BE2C (cell line): ENCODE results near the gene BAIAP2L1.

ENCODE experiments used
- DNase-seq: peaks from one replicate; pipeline ENCODE4 v3.0.0-alpha.2; 2020
- H3K27me3 ChIP-seq: fragments of 250-450 bp; sonication (Bioruptor Pico); 2 replicates; pipeline ENCODE4 v1.5.1; 2020; ENCODE audit warnings: mild to moderate bottlenecking
- H3K36me3 ChIP-seq: fragments of 250-450 bp; sonication (Bioruptor Pico); 2 replicates; pipeline ENCODE4 v1.5.1; 2020; ENCODE audit warnings: mild to moderate bottlenecking
- H3K4me1 ChIP-seq: fragments of 250-450 bp; sonication (Bioruptor Pico); 2 replicates; pipeline ENCODE4 v1.5.1; 2020
- H3K4me3 ChIP-seq: 2 replicates; pipeline ENCODE4 v1.5.1; 2011; ENCODE audit warnings: low read depth, low read length
- H3K9me3 ChIP-seq: fragments of 250-450 bp; sonication (Bioruptor Pico); 2 replicates; pipeline ENCODE4 v1.5.1; 2020
- TF ChIP-seq, protein P1 (sequence below): IDR thresholded peaks from 2 replicates; pipeline ENCODE4 v1.5.1; 2012; ENCODE audit warnings: mild to moderate bottlenecking, low read depth, low read length

The BAIAP2L1 gene

DNA sequence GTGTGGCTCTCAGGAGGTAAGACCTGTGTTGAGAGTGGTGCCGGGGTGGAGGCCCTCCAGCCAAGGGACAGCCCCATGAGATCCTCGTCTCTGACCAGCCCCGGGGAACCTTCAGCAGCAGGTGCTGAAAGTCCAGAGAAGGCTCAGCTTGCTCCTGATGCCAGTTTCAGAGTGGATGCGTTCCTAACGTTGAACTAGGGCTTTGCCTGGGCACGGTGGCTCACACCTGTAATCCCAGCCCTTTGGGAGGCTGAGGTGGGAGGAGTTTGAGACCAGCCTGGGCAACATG, 45.7 kb downstream of the BAIAP2L1 start:
- Histone ChIP-seq H3K36me3 (no peaks in the 10 kb centered on the region), H3K4me3 (no peak overlapping the region), H3K4me1 (no peaks in the 10 kb centered on the region), H3K27me3 (no peaks in the 10 kb centered on the region), H3K9me3 (no peaks in the 10 kb centered on the region)
- TF ChIP-seq, protein P1, sequence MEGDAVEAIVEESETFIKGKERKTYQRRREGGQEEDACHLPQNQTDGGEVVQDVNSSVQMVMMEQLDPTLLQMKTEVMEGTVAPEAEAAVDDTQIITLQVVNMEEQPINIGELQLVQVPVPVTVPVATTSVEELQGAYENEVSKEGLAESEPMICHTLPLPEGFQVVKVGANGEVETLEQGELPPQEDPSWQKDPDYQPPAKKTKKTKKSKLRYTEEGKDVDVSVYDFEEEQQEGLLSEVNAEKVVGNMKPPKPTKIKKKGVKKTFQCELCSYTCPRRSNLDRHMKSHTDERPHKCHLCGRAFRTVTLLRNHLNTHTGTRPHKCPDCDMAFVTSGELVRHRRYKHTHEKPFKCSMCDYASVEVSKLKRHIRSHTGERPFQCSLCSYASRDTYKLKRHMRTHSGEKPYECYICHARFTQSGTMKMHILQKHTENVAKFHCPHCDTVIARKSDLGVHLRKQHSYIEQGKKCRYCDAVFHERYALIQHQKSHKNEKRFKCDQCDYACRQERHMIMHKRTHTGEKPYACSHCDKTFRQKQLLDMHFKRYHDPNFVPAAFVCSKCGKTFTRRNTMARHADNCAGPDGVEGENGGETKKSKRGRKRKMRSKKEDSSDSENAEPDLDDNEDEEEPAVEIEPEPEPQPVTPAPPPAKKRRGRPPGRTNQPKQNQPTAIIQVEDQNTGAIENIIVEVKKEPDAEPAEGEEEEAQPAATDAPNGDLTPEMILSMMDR, result no peak
- DNase-seq, result no peak

DNA sequence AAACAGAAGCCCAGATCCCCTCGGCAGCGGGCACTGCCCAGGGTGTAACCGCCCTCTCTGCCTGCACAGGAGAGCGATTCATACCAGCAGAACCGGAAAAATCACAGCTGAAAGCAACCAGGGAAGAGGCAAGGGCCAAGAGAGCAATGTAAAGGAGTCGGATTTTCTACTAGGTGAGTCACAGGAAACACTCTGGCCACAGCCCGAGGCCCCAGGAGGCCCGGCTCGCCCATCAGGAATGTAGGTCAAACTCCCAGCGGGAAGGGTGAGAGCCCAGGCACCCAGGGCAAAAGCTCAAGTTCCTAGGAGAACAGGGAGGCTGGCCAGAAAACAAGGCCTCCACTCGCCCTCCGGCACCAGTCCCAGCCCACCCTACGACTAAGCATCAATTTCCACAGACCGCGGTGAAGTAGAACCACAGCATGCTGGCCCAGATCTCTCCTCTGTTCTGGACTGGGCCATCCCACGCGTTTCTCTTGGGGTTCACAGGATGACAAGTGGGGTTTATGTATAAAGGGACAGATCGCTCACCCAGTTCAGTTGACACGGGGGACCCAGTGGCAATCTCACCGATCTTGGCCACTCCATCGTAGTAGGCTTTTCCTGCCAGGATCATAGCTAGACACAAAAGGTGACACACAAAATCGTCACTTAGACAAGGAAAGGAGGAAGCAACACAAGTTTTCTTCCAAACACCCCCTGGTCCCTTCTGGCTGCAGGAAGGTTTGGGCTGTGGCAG, 46.2 kb downstream of the BAIAP2L1 start:
- no peak for DNase-seq
- Histone ChIP-seq H3K9me3 (no peaks in the 10 kb centered on the region), H3K36me3 (no peaks in the 10 kb centered on the region), H3K27me3 (no peaks in the 10 kb centered on the region), H3K4me3 (no peak overlapping the region), H3K4me1 (no peaks in the 10 kb centered on the region)
- TF ChIP-seq, protein P1, result no peak

DNA sequence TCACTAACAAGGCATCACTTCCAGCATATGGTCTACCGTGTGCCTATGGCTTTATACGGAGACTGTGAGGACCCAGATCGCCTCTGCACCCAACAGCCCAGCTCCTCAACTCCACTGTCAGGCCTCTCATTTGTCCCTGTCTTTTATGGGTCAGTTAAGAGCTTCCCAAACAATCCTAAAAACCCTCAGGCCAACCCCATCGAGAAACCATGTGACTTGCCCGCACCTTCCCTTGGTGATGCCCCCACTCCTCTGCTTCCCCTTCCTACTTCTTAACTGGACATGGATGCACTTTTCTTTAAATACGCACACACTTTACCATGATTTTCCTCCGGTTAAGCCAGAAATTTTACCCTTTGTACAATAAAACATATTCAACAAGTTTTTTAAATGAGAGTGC, 46.8 kb downstream of the BAIAP2L1 start:
- Histone ChIP-seq H3K4me3 (no peak overlapping the region), H3K36me3 (no peaks in the 10 kb centered on the region), H3K27me3 (no peaks in the 10 kb centered on the region), H3K9me3 (no peaks in the 10 kb centered on the region), H3K4me1 (no peaks in the 10 kb centered on the region)
- TF ChIP-seq, protein P1, result no peak
- DNase-seq, result no peak

GRCh38 chr7:98352621-98353020, 48.3 kb downstream of the BAIAP2L1 start:
- TF ChIP-seq, protein P1, result no peak
- Histone ChIP-seq H3K27me3 (no peaks in the 10 kb centered on the region), H3K4me1 (no peaks in the 10 kb centered on the region), H3K9me3 (no peaks in the 10 kb centered on the region), H3K4me3 (no peak overlapping the region), H3K36me3 (no peaks in the 10 kb centered on the region)
- no peak for DNase-seq

- TF ChIP-seq, protein P1, result no peak
- no peaks in the 10 kb centered on the region for H3K4me1 ChIP-seq
- DNase-seq, result no peak
- H3K27me3 ChIP-seq, result no peaks in the 10 kb centered on the region; the same call in 1 of the 2 replicates
- H3K4me3 ChIP-seq, result no peak overlapping the region
- H3K9me3 ChIP-seq, result no peaks in the 10 kb centered on the region
- H3K36me3 ChIP-seq, result no peaks in the 10 kb centered on the region
These were observed 49.8 kb downstream of the BAIAP2L1 start for GRCh38 chr7:98351136-98351535.

DNA sequence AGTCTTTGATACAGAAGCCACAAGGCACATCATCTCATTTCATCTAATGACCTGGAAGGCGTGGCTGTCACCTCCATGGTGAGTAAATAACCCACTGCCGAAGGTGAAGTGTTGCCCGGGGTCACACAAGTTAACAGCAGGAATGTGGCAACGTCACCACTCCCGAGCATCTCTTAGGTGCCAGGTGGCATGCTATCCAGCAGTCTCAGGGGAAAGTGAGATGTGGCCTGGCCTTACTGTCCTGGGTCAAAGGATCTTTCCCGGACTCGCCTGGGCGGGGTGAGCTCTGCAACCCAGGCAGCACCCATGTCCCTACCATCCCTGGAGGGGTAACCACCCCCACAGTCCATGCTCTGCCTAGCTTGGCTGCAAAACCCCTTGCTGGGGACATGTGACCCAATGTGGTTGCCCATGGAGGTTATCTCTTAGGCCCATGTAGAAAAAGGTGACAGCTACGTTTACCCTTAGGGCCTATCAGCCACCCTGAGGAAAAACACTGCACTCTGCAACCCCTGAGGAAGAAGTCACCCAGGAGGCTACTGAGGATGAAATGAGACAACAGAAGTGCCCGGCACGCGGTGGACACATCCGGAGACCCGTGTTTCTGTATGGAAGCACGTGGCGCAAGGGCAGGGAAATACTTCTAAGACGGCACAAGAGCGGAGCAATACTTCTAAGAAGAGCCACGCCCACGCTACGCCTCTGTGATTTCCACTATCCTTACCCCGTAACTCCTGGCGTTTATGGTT, 52.0 kb downstream of the BAIAP2L1 start:
- TF ChIP-seq, protein P1, result no peak
- H3K4me3 ChIP-seq, result no peak overlapping the region
- H3K27me3 ChIP-seq, result no peaks in the 10 kb centered on the region; the same call in 1 of the 2 replicates
- no peaks in the 10 kb centered on the region for H3K36me3 ChIP-seq
- H3K9me3 ChIP-seq, result no peaks in the 10 kb centered on the region
- no peaks in the 10 kb centered on the region for H3K4me1 ChIP-seq
- DNase-seq, result no peak
